ENCODE results near the gene ARHGAP23. TPM values are rescaled to one million over a fixed set of nuclear protein-coding genes. Genes with fewer than 3 reads are reported as not detected.

Gene ARHGAP23
- total RNA-seq, 1 donor from 2014 or later: 154 TPM

DNA sequence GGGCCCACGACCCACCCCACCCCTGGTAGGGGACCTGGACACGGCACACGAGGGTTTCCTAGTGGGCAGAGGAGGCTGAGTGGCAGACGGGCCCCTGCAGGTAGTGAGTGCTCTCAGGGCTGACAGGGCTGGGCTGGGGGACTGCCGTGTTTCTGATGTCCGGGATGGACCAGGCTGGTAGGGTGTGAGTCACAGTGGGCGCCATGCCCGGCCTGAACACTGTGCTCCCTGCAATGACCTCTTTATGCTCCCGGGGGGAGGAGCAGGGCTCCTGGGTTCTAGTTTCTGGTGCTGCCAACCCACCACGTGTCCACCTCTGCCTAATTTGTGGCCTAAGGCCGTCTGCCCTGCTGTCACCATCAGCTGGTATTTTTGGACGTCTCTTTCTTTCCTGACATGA is 26.3 kb downstream of the ARHGAP23 start:
- no peak for DNase-seq (ENCODE audit: low spot score)
- intact Hi-C loops (cut with DNase I): no loop called here
- ATAC-seq: peak; percentile 59

GRCh38 chr17:38455288-38455915 is 27.1 kb downstream of the ARHGAP23 start:
- intact Hi-C loops (cut with DNase I): loop anchor here (5.0 kb wide), 1 partner anchor 1992 kb away; no protein-coding TSS in a partner anchor
- DNase-seq (ENCODE audit: low spot score) (no peak), ATAC-seq (no peak)

GRCh38 chr17:38456031-38456815 is 28.0 kb downstream of the ARHGAP23 start:
- no peak for ATAC-seq
- intact Hi-C loops (cut with DNase I): loop anchor here (5.0 kb wide), 1 partner anchor 1991 kb away; no protein-coding TSS in a partner anchor
- no peak for DNase-seq (ENCODE audit: low spot score)

- intact Hi-C loops (cut with DNase I): loop anchor here (5.0 kb wide), 1 partner anchor 1990 kb away; no protein-coding TSS in a partner anchor
- DNase-seq (ENCODE audit: low spot score): no peak
- ATAC-seq: no peak
These were observed 29.5 kb downstream of the ARHGAP23 start for GRCh38 chr17:38457577-38458371.

DNA sequence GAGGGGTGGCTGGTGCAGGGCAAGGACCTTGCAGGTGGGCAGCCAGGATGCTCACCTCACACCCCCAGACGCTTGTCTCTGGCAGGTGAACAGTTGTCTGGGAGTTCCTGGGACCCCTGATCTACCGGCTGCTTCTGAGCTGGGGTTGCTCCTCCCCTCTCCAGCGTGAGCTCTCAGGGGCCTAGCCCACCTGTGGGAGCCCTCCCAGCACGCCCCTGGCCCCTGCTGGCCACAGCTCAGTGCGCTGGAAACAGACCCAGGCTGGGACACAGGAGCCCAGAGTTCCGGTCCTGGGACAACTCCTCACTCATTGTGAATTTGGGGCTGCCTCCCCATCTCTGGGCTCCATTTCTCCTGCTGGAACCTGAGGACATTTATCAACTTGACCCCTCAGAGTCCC is 30.3 kb downstream of the ARHGAP23 start:
- ATAC-seq (no peak), DNase-seq (ENCODE audit: low spot score) (no peak)
- intact Hi-C loops (cut with DNase I): loop anchor here (5.0 kb wide), 1 partner anchor 1989 kb away; no protein-coding TSS in a partner anchor

DNA sequence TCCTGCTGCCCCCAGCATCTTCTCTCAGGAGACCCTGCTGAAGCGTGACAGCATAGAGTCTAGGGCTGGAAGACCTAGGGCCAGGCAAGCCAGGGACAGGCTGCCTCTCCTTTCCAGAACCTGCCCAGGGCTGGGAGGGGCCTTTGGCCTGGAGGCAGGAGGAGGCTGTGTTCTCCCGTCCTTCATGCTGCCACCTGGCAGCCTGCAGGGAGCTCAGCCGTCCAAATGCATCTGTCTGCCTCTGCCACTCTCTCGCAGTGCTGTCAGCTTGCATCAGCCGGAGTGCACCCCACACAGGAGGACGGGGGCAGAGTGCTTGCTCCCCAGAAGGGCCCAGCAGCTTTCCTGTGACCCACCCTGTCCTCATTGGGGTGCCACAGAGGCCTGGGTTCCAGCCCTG is 31.3 kb downstream of the ARHGAP23 start:
- DNase-seq (ENCODE audit: low spot score): no peak
- ATAC-seq: no peak
- intact Hi-C loops (cut with DNase I): loop anchor here (5.0 kb wide), 1 partner anchor 1988 kb away; no protein-coding TSS in a partner anchor

DNA sequence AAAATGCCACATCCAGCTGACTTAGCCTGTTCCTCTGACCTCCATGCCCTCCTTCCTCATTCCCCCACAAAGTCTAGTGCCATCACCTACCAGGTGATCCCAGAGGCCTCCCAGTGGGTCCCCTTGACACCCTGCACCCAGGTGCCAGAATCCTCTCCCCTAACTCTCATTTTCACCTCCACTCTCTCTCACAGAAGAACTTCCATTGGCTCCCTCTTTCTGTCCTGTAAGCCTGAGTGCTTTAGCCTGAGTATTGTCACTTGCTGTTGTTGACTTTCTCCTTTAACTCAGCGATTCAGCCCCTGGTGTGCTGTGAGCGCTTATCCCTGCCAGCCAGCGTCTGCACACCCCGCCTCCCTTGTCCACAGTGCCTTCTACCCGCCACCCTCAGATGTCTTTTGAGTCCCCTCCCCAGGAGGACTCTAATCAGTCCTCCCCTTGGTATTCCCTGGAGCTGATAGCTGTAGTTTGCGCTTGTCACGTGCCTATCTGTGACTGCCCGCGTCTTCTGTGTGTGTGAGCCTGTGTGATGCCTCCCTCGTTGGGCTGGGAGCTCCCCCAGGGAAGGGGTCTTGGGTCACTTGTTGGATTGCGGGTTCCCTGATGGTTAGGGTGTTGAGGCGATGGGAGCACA is 31.9 kb downstream of the ARHGAP23 start:
- intact Hi-C loops (cut with DNase I): no loop called here
- DNase-seq (ENCODE audit: low spot score) (no peak), ATAC-seq (no peak)

GRCh38 chr17:38460716-38461630 is 32.7 kb downstream of the ARHGAP23 start:
- ATAC-seq: no peak
- intact Hi-C loops (cut with DNase I): no loop called here
- DNase-seq (ENCODE audit: low spot score): no peak

DNA sequence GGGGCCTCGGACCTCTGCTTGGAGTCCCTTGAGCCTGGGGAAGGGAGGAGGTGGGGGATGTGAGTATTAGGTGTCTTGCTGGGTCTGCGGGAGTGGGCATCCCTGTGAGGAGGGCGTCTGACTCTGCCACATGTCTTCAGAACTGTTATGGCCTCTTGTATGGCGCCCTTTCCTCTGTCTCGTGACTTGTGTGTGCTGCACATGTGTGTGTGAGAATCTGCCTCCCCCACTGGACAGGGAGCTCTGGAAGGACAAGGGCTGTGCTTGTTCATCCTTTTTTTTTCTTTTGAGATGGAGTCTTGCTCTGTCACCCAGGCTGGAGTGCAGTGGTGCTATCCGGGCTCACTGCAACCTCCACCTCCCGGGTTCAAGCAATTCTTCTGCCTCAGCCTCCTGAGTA is 33.4 kb downstream of the ARHGAP23 start:
- DNase-seq (ENCODE audit: low spot score) (no peak), ATAC-seq (no peak)
- intact Hi-C loops (cut with DNase I): no loop called here

DNA sequence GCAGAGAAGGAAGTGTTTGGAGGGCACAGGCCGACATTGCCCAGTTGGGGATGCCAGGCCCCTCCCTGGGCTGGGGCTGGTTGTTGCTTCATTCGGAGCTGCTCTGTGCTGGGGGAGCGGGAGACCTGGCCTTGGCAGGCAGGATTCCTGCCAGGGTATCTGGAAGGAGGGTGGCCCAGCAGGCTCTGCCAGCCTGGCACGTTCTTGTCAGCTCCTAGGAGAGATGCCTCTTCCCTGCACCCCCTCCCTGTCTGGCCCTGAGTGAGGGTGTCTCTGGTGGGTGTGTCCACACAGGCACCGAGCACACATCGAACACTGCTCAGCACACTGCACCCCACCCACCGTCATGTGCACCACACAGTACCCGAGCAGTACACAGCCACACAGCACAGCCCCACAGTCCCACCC is 35.2 kb downstream of the ARHGAP23 start:
- intact Hi-C loops (cut with DNase I): no loop called here
- ATAC-seq: peak; percentile 35
- DNase-seq (ENCODE audit: low spot score): no peak

DNA sequence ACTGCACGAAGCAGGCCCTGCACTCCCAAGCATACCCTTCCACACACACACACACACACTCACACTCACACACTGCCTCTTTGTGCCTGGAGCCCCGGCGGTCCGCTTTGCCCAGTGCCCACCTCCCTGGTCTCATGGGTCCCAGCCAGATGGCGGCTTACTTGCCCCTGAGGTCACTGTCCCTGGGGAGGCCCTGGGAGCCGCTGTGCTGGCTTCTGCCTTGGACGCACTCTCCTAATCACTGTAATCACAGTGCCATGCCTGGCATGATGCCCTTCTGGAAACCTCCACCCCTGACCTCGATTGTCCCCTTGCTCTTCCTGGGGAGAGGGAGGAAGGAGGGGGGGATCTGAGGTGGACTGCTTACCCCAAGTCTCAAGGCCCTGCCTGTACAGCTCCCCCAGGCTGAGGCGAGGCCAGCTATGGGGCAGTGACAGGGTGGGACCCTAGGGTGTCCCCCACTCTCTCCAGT is 36.0 kb downstream of the ARHGAP23 start:
- DNase-seq (ENCODE audit: low spot score): peak; percentile 86
- peak; percentile 41 for ATAC-seq
- intact Hi-C loops (cut with DNase I): no loop called here

- ATAC-seq (peak; percentile 95), DNase-seq (ENCODE audit: low spot score) (peak; percentile 93)
- intact Hi-C loops (cut with DNase I): no loop called here
These were observed 36.6 kb downstream of the ARHGAP23 start for GRCh38 chr17:38464723-38465390.

DNA sequence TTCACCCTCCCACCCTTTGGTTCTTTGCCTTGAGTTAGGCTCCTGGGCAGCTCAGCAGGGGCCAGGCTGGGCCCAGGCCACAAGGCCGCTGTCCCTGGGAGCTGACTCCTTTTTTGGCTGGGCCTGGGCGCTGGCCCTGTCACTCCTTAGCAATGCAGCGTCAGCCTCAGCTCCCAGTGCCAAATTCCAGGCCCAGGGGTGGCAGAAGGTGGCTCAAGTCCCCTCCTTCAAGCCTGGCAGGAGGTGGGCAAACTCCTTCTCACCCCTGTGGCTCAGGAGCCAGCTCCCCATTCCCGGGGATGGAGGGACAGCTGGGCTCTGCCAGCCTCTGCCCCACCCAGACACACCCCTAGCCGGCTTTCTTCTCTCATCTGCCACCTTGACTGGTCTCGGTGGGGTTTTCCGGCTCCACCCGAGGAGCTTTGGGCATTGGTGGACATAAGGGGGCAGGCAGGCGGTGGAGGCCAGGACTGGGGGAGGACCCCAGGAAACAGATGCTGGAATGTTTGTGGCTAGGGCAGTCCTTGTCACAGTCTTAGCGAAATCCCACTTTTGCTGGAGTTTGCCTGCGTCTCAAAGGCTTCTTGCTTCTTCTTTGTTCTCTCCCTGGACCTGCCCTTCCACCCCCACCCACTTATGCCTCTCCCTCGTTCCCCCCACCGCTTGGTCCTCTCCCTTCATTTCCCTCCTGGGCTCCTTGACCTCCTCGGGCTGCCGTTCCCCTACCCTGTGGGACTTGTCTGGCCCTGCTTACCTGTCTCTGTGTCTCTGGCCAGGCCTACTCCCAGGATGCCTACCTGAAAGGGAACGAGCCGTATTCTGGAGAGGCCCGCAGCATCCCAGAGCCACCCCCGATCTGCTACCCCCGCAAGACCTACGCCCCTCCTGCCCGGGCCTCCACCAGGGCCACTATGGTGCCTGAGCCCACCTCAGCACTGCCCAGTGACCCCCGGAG is 37.4 kb downstream of the ARHGAP23 start:
- intact Hi-C loops (cut with DNase I): no loop called here
- ATAC-seq (peak; percentile 61), DNase-seq (ENCODE audit: low spot score) (no peak)

- no peak for ATAC-seq
- intact Hi-C loops (cut with DNase I): no loop called here
- no peak for DNase-seq (ENCODE audit: low spot score)
These were observed 38.4 kb downstream of the ARHGAP23 start for GRCh38 chr17:38466346-38467315.

DNA sequence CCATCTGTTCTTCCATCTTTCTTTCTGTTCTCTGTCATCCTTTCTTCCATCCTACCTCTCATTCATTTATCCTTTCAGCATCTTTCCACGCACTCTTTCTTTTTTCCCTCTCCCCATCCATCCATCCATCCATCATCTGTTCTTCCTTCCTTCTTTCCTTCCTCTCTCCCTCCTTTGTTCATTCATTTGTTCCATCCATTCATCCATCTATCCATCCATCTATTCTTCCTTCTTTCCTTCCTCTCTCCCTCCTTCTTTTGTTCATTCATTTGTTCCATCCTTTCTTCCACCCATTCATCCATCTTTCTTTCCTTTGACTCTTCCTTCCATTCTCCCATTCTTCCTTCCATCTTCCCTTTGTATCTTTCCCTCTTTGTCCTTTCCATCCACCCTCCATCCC is 39.2 kb downstream of the ARHGAP23 start:
- DNase-seq (ENCODE audit: low spot score) (no peak), ATAC-seq (no peak)
- intact Hi-C loops (cut with DNase I): no loop called here
